Mammary epithelial cell (primary cell): ENCODE results near the gene B4GALT6.

Experiments used
- EZH2 ChIP-seq: IDR thresholded peaks from 2 replicates; pipeline ENCODE4 v1.6.1; 2012; ENCODE audit warnings: low read length, inconsistent platforms, borderline replicate concordance
- TF ChIP-seq, protein P1 (sequence below), 2 donors: IDR thresholded peaks in 1 of 2; conservative IDR thresholded peaks in 1 of 2; 2 replicates each; pipeline ENCODE4 v1.5.1; 2011 to 2012; ENCODE audit warnings: inconsistent platforms in 2 of 2, low read length in 2 of 2, mild to moderate bottlenecking in 2 of 2, control low read depth in 1 of 2, low read depth in 1 of 2; ENCODE audit not compliant: insufficient read depth in 1 of 2; ENCODE audit errors: extremely low read depth in 1 of 2

DNA sequence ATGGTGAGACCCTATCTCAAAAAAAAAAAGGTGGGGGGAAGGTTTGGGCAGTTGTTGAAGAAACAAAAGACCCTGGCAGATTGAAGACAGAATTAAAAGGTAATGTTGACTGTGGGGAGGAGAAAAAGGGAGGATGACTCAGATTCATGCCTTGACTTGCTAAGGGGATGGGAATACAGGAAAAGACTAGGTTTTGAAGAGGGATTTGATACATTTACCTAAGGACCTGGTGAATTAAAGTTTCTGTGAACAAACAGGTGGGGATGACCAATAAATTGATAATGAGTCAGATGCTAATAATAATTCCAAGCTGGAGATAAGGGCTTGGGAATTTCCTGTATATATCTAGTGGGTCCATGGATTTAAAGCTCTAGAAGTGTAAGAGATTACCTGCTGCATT is 65.1 kb downstream of the B4GALT6 start:
- TF ChIP-seq, protein P1, sequence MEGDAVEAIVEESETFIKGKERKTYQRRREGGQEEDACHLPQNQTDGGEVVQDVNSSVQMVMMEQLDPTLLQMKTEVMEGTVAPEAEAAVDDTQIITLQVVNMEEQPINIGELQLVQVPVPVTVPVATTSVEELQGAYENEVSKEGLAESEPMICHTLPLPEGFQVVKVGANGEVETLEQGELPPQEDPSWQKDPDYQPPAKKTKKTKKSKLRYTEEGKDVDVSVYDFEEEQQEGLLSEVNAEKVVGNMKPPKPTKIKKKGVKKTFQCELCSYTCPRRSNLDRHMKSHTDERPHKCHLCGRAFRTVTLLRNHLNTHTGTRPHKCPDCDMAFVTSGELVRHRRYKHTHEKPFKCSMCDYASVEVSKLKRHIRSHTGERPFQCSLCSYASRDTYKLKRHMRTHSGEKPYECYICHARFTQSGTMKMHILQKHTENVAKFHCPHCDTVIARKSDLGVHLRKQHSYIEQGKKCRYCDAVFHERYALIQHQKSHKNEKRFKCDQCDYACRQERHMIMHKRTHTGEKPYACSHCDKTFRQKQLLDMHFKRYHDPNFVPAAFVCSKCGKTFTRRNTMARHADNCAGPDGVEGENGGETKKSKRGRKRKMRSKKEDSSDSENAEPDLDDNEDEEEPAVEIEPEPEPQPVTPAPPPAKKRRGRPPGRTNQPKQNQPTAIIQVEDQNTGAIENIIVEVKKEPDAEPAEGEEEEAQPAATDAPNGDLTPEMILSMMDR (conservative IDR thresholded peaks at IDR 0.05 in 1 of 2, IDR thresholded peaks at IDR 0.05 in 1 of 2; ENCODE audit: extremely low read depth in 1 of 2, insufficient read depth in 1 of 2, low read depth in 1 of 2, low read length in 2 of 2), result no peak
- TF ChIP-seq EZH2, result no peak
